Measurements from ENCODE around the gene C2orf72. TPM values are rescaled to one million over a fixed set of nuclear protein-coding genes. Genes with fewer than 3 reads are reported as not detected.

C2orf72 gene
- total and polyA plus RNA-seq, 2 of the 13 experiments (the other 11 are each of a cell fraction or from before 2014, with no cell fraction given): 147 to 203 TPM

GRCh38 chr2:231037731-231038482 lies 584 bp downstream of the C2orf72 start (continued):
- TF ChIP-seq TSC22D2 (CRISPR knock-in tag; IDR thresholded peaks at IDR 0.05; ENCODE audit: borderline replicate concordance) (no peak), ZNF441 (CRISPR knock-in tag; IDR thresholded peaks at IDR 0.05; ENCODE audit: borderline replicate concordance) (no peak; the same call in 1 of the 2 replicates), SKI (IDR thresholded peaks at IDR 0.05; ENCODE audit: partially characterized antibody) (no peak), MATR3 (CRISPR knock-in tag; IDR thresholded peaks at IDR 0.05) (no peak), ZNF878 (CRISPR knock-in tag; IDR thresholded peaks at IDR 0.05) (no peak), TBX3 (IDR thresholded peaks at IDR 0.05; ENCODE audit: borderline replicate concordance) (no peak), HOMEZ (CRISPR knock-in tag; IDR thresholded peaks at IDR 0.05; ENCODE audit: low read depth) (no peak), ZNF776 (CRISPR knock-in tag; IDR thresholded peaks at IDR 0.05) (peak; percentile 57; the same call in 1 of the 2 replicates), KDM2A (CRISPR knock-in tag; IDR thresholded peaks at IDR 0.05; ENCODE audit: borderline replicate concordance, low read depth) (peak; percentile 72; the same call in 1 of the 2 replicates), CENPT (CRISPR knock-in tag; IDR thresholded peaks at IDR 0.05; ENCODE audit: low read depth) (no peak), SIX1 (CRISPR knock-in tag; IDR thresholded peaks at IDR 0.05; ENCODE audit: borderline replicate concordance) (no peak), MYNN (CRISPR knock-in tag; IDR thresholded peaks at IDR 0.05; ENCODE audit: low read depth) (no peak), ZNF367 (CRISPR knock-in tag; IDR thresholded peaks at IDR 0.05; ENCODE audit: borderline replicate concordance) (no peak), GPN1 (CRISPR knock-in tag; IDR thresholded peaks at IDR 0.05; ENCODE audit: borderline replicate concordance) (no peak), ZNF556 (CRISPR knock-in tag; IDR thresholded peaks at IDR 0.05; ENCODE audit: borderline replicate concordance) (no peak), ZFP37 (CRISPR knock-in tag; IDR thresholded peaks at IDR 0.05; ENCODE audit: borderline replicate concordance) (no peak), ZBTB33 (CRISPR knock-in tag; IDR thresholded peaks at IDR 0.05) (no peak), KLF13 (CRISPR knock-in tag; IDR thresholded peaks at IDR 0.05) (no peak), ZBTB14 (CRISPR knock-in tag; IDR thresholded peaks at IDR 0.05) (no peak), FOSL2 (CRISPR knock-in tag; IDR thresholded peaks at IDR 0.05) (no peak), ZNF12 (CRISPR knock-in tag; IDR thresholded peaks at IDR 0.05) (no peak), KDM3A (CRISPR knock-in tag; IDR thresholded peaks at IDR 0.05; ENCODE audit: low read depth) (no peak), ELK4 (CRISPR knock-in tag; IDR thresholded peaks at IDR 0.05; ENCODE audit: borderline replicate concordance) (no peak), RCOR2 (CRISPR knock-in tag; IDR thresholded peaks at IDR 0.05) (no peak)

All from HepG2 (cell line).